Ovary (tissue), 3 donors: ENCODE measurements around the gene ZNF543.

Source experiments
- CTCF ChIP-seq, 3 donors: fragments of 450-650 bp in 2 of 3; fragments of 200-600 bp in 1 of 3; IDR thresholded peaks; one replicate each; pipeline versions ENCODE4 v1.5.1 to v1.8.0; 2016 to 2022; ENCODE audit warnings: antibody characterized with exemption in 3 of 3, mild to moderate bottlenecking in 1 of 3
- POLR2A ChIP-seq: fragments of 450-650 bp; IDR thresholded peaks from one replicate; pipeline ENCODE4 v1.6.1; 2017; ENCODE audit warnings: antibody characterized with exemption, mild to moderate bottlenecking, moderate library complexity
- donor health status: DM: no; HTN: no; CAD: no.

DNA sequence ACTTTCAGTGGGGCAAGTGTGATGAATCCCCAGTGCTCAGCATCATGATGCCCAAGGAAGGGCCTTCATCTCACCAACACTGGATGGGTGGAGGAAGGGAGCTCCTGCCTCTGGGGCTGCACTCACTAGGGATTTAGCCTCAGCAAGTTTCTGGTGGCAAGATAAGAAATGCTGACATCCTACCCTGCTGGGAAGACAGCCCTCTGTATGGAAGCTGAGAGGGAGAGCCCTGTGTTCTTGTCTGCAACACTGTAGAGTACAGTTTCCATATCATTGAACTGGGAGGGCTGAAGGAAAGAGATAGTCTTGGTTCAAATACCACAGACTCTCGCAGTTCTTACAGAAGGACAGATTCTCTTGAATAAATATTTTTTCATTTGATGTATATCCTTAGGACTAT lies 47.3 kb upstream of the ZNF543 start:
- TF ChIP-seq CTCF (IDR thresholded peaks at IDR 0.05): no peak
- no peak for TF ChIP-seq POLR2A
